Ectodermal cell (in vitro differentiated cells): ENCODE measurements around the gene UPK3B.
"Not testable (repeated sequence)": the region's sequence is repeated elsewhere in the genome, so short reads cannot be mapped to it uniquely, and the experiment has no call there.

ENCODE experiments used
- H3K27ac ChIP-seq: 2 replicates; pipeline ENCODE4 v1.7.0; 2013; ENCODE audit warnings: mild to moderate bottlenecking, low read depth, low read length; ENCODE audit not compliant: insufficient read depth, poor library complexity, severe bottlenecking
- H3K27me3 ChIP-seq: 2 replicates; pipeline ENCODE4 v1.7.0; 2013; ENCODE audit warnings: mild to moderate bottlenecking, low read length; ENCODE audit not compliant: insufficient read depth, control insufficient read depth, poor library complexity, severe bottlenecking
- H3K36me3 ChIP-seq: one replicate; pipeline ENCODE4 v1.7.0; 2013; ENCODE audit warnings: low read length; ENCODE audit not compliant: control insufficient read depth, insufficient read depth
- H3K4me1 ChIP-seq: one replicate; pipeline ENCODE4 v1.7.0; 2013; ENCODE audit warnings: low read length; ENCODE audit not compliant: control insufficient read depth, insufficient read depth
- H3K4me3 ChIP-seq: 2 replicates; pipeline ENCODE4 v1.7.0; 2013; ENCODE audit warnings: low read depth, low read length, control low read depth; ENCODE audit not compliant: insufficient read depth
- H3K9me3 ChIP-seq: 2 replicates; pipeline ENCODE4 v1.7.0; 2013; ENCODE audit warnings: mild to moderate bottlenecking, low read length, moderate library complexity; ENCODE audit not compliant: control insufficient read depth
- WGBS, 2 experiments: methylation state at CpG; one replicate each; pipeline ENCODE4 v1.1.7; 2013; ENCODE audit warnings: missing lambda C conversion rate in 2 of 2; 5-methylcytosine and 5-hydroxymethylcytosine counted together

Gene UPK3B

GRCh38 chr7:76492139-76492538 lies 18.2 kb upstream of the UPK3B start:
- H3K27me3 ChIP-seq, H3K36me3 ChIP-seq, H3K9me3 ChIP-seq, H3K4me3 ChIP-seq, H3K4me1 ChIP-seq, H3K27ac ChIP-seq: not testable (repeated sequence)
- 98 to 100% methylated on average over 4 to 5 of the region's 10 CpGs for WGBS, 2 experiments

DNA sequence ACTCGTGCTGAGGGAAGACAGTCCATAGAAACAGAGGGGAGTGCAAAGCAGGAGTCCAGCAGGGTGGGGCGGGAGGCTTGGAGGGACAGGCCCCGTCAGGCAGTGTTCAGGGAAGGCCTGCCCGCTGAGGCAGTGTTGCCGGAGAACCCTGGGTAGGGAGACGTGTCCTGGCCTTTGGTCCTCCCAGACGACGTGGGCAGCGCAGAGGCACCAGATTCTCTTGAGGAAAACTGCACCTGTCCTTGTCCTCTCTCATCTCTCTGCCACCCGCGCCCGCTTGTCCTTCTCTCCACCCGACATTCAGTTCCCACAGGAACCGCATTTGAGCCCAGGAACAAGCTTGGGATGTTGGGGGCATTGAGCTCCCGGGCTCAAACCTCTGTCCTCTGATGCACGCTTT lies 14.6 kb upstream of the UPK3B start:
- WGBS, 2 experiments, result 93% methylated on average over 15 to 16 of the region's 16 CpGs
- not testable (repeated sequence) for H3K27me3 ChIP-seq

GRCh38 chr7:76497918-76498582 lies 12.3 kb upstream of the UPK3B start:
- not testable (repeated sequence) for H3K9me3 ChIP-seq, H3K27me3 ChIP-seq, H3K27ac ChIP-seq, H3K36me3 ChIP-seq, H3K4me3 ChIP-seq, H3K4me1 ChIP-seq
- WGBS, 2 experiments, result 93 to 95% methylated on average over 8 to 13 of the region's 27 CpGs

More for the DNA sequence above, 14.6 kb upstream of the UPK3B start:
- not testable (repeated sequence) for H3K36me3 ChIP-seq, H3K27ac ChIP-seq, H3K4me3 ChIP-seq, H3K4me1 ChIP-seq, H3K9me3 ChIP-seq

GRCh38 chr7:76498583-76499200 lies 11.7 kb upstream of the UPK3B start:
- H3K4me3 ChIP-seq, H3K27me3 ChIP-seq, H3K4me1 ChIP-seq, H3K9me3 ChIP-seq, H3K27ac ChIP-seq, H3K36me3 ChIP-seq: not testable (repeated sequence)
- 93 to 97% methylated on average over 7 to 9 of the region's 10 CpGs for WGBS, 2 experiments

GRCh38 chr7:76499201-76499923 lies 11.0 kb upstream of the UPK3B start:
- not testable (repeated sequence) for H3K4me3 ChIP-seq, H3K4me1 ChIP-seq, H3K9me3 ChIP-seq, H3K27ac ChIP-seq, H3K27me3 ChIP-seq, H3K36me3 ChIP-seq
- WGBS, 2 experiments, result 88 to 97% methylated on average over 5 to 13 of the region's 28 CpGs

- not testable (repeated sequence) for H3K27me3 ChIP-seq, H3K4me1 ChIP-seq, H3K36me3 ChIP-seq, H3K4me3 ChIP-seq, H3K9me3 ChIP-seq, H3K27ac ChIP-seq
- 92 to 93% methylated on average over 3 to 4 of the region's 19 CpGs for whole genome bisulfite sequencing, 2 experiments
Observed at GRCh38 chr7:76499924-76500241, 10.5 kb upstream of the UPK3B start.

GRCh38 chr7:76502224-76502623 lies 8.1 kb upstream of the UPK3B start:
- WGBS, 2 experiments, result 79 to 80% methylated on average over 11 to 12 of the region's 13 CpGs
- H3K27ac ChIP-seq, H3K4me3 ChIP-seq, H3K27me3 ChIP-seq, H3K4me1 ChIP-seq, H3K9me3 ChIP-seq, H3K36me3 ChIP-seq: not testable (repeated sequence)

DNA sequence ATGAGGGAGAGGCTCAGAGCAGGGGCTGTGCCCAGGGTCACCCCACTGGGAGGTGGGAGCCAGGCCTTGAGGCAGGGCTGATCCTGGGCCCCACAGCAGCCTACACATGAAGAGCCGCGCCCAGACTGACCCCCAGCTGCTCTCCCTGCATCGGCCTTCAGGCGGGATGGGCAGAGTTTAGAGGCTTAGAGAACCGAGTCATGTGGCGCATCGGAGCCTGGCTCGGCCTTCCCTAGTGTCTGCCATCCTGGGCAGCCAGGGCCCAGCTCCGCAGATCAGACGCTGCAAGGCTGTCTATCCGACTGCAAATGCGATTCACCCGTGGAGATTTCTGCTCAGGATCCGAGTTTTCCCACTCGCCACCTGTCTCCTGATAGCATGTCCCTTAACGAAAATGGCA lies 7.5 kb upstream of the UPK3B start:
- H3K36me3 ChIP-seq, H3K27ac ChIP-seq, H3K4me3 ChIP-seq, H3K9me3 ChIP-seq, H3K4me1 ChIP-seq, H3K27me3 ChIP-seq: not testable (repeated sequence)
- WGBS, 2 experiments, result 90% methylated on average over 15 of the region's 16 CpGs

- not testable (repeated sequence) for H3K9me3 ChIP-seq, H3K4me3 ChIP-seq, H3K27me3 ChIP-seq, H3K36me3 ChIP-seq, H3K4me1 ChIP-seq, H3K27ac ChIP-seq
- 96 to 97% methylated on average over 7 to 11 of the region's 12 CpGs for WGBS, 2 experiments
Observed at GRCh38 chr7:76503244-76503643, 7.1 kb upstream of the UPK3B start.

DNA sequence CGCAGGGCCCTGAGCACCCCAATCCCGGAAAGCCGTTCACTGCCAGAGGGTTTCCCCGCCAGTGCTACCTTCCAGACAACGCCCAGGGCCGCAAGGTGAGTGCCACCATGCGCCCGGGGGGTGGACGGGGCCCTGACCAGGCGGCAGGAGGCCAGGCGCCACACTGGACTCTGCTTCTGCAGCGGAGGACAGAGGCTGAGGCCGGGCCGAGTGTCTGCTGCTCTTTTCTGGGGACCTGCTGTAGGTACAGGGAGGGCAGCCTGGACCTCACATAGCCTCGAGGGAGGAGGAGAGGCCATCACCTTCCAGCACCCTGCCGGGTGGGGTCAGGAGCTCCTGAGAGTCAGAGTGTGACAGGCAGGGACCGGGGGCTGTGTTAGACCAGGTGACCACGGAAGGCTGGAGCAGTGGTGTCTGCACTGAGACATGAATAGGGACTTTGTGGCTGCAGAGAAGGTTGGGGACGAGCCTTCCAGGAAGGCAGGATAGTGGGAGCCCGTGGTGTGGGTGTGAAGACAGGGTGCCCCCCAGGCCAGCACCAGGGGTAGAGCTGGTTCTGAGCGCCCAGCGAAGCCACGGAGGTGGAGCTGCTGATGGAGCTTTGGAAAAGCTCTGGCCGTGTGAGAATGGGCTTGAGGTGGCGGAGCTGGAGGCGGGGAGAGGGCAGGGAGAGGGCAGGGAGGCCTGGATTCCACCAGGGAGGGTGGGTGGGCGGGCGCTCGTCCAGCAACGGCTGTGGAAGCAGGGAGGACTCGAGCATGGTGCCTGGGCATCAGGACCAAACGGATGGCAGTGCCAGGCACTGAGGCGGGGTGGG lies 5.8 kb upstream of the UPK3B start:
- H3K4me3 ChIP-seq, H3K27ac ChIP-seq, H3K9me3 ChIP-seq, H3K4me1 ChIP-seq, H3K36me3 ChIP-seq, H3K27me3 ChIP-seq: not testable (repeated sequence)
- WGBS, 2 experiments, result 87 to 88% methylated on average over 19 to 21 of the region's 33 CpGs
